Tibial nerve (tissue), 4 donors: ENCODE data around the gene UBE2I. TPM values are rescaled to one million over a fixed set of nuclear protein-coding genes. Genes with fewer than 3 reads are reported as not detected.

Source experiments
- DNase-seq, 2 donors: peaks; one replicate each; pipeline ENCODE4 v3.0.0-alpha.2; 2019; ENCODE audit warnings: low spot score in 2 of 2
- H3K27ac ChIP-seq, 4 donors: fragments of 200-600 bp; sonication (generic) in 3 of 4; one replicate each; pipeline ENCODE4 v1.5.1; 2017 to 2019; ENCODE audit warnings: mild to moderate bottlenecking in 1 of 4
- H3K27me3 ChIP-seq, 2 donors: fragments of 200-600 bp; sonication (generic) in 1 of 2; one replicate each; pipeline versions ENCODE4 v1.5.1 to v1.6.0; 2017 to 2019
- H3K36me3 ChIP-seq, 3 donors: fragments of 200-600 bp; sonication (generic); one replicate each; pipeline ENCODE4 v1.5.1; 2018 to 2019
- H3K4me1 ChIP-seq, 4 donors: fragments of 200-600 bp; sonication (generic) in 3 of 4; one replicate each; pipeline ENCODE4 v1.5.1; 2017 to 2019
- H3K4me3 ChIP-seq, 4 donors: fragments of 200-600 bp; sonication (generic) in 3 of 4; one replicate each; pipeline ENCODE4 v1.5.1; 2017 to 2019; ENCODE audit warnings: mild to moderate bottlenecking in 1 of 4, moderate library complexity in 1 of 4
- H3K9me3 ChIP-seq, 4 donors: fragments of 200-600 bp; sonication (generic) in 3 of 4; one replicate each; pipeline ENCODE4 v1.5.1; 2017 to 2019
- EP300 ChIP-seq, 2 donors: sonication (generic); formaldehyde crosslinking; IDR thresholded peaks; one replicate each; pipeline ENCODE4 v1.6.1; 2017; ENCODE audit warnings: antibody characterized with exemption in 2 of 2, mild to moderate bottlenecking in 1 of 2
- POLR2A ChIP-seq, 2 donors: fragments of 450-650 bp; IDR thresholded peaks; one replicate each; pipeline ENCODE4 v1.6.1; 2017; ENCODE audit warnings: antibody characterized with exemption in 2 of 2, mild to moderate bottlenecking in 2 of 2, moderate library complexity in 2 of 2
- WGBS, 2 donors: methylation state at CpG; one replicate each; pipeline ENCODE4 v1.1.5; 2018; 5-methylcytosine and 5-hydroxymethylcytosine counted together
- total RNA-seq, 4 donors: library from RNA; depleted of rRNA; stranded (reverse); fragments of >200 nt; gene quantifications; one replicate each; pipeline ENCODE4 v1.1.0, GENCODE V29; 2016
- TF ChIP-seq, protein P1 (sequence below), 5 experiments: fragments of 200-600 bp in 3 of 5; fragments of 450-650 bp in 2 of 5; sonication (generic) in 3 of 5; IDR thresholded peaks; one replicate each; pipeline ENCODE4 v1.5.1; 2016 to 2019; ENCODE audit warnings: antibody characterized with exemption in 5 of 5, mild to moderate bottlenecking in 3 of 5, moderate library complexity in 2 of 5

UBE2I gene
- total RNA-seq, 4 donors from 2014 or later, result 87.3 to 161 (median 111) TPM

DNA sequence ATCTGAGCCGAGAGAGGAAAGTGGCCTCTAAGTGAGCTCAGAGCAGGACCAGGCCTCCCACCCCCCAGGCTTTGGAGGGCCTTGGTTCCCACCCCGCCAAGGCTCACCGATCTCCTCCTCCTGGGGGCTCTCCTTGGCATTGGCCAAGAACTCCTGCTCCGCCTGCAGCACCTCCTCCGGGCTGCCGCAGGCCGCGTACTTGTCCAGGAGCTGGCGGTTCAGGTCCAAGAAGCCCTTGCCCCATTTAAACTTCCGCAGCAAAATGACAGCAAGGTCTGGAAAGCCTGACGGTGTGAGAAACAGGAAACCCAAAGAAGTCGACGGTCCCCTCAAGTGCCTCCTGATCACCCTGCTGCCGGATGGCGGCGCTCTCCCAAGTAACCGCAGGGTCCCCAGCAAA, 40.5 kb downstream of the UBE2I start:
- H3K9me3 ChIP-seq, result no peaks in the 10 kb centered on the region
- H3K36me3 ChIP-seq, result peaks cover 0 to 34% (median 0%) of the 10 kb centered on the region in 3 donors
- H3K27ac ChIP-seq, result no peak overlapping the region
- 96 to 98% methylated on average over 16 to 17 of the region's 17 CpGs for WGBS, 2 donors
- no peaks in the 10 kb centered on the region for H3K27me3 ChIP-seq
- no peak for DNase-seq
- no peak overlapping the region for H3K4me3 ChIP-seq
- peaks cover 0 to 43% (median 27%) of the 10 kb centered on the region in 4 donors for H3K4me1 ChIP-seq
- TF ChIP-seq, protein P1, sequence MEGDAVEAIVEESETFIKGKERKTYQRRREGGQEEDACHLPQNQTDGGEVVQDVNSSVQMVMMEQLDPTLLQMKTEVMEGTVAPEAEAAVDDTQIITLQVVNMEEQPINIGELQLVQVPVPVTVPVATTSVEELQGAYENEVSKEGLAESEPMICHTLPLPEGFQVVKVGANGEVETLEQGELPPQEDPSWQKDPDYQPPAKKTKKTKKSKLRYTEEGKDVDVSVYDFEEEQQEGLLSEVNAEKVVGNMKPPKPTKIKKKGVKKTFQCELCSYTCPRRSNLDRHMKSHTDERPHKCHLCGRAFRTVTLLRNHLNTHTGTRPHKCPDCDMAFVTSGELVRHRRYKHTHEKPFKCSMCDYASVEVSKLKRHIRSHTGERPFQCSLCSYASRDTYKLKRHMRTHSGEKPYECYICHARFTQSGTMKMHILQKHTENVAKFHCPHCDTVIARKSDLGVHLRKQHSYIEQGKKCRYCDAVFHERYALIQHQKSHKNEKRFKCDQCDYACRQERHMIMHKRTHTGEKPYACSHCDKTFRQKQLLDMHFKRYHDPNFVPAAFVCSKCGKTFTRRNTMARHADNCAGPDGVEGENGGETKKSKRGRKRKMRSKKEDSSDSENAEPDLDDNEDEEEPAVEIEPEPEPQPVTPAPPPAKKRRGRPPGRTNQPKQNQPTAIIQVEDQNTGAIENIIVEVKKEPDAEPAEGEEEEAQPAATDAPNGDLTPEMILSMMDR (IDR thresholded peaks at IDR 0.05), result no peak

DNA sequence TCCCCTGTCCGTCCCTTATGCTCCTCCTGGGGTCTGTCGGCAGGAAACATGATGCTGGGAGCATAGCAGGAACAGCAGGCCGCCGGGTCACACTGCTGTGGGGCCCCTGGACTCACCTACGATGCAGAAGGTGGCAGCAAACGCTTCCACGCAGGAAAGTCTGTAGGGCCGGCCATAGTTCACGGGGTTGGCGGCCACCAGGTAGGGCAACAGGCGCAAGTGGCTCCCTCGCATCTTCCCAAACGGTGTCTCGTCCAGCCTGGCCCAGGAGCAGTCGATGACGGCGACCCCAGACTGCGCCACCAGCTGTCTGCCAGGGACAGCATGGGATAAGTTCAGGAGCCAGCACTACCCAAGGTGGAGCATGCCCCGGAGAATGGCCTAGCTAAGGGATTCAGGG, 41.3 kb downstream of the UBE2I start:
- 75 to 84% methylated on average over 18 to 19 of the region's 19 CpGs for WGBS, 2 donors
- Histone ChIP-seq H3K27me3 (no peaks in the 10 kb centered on the region), H3K9me3 (no peaks in the 10 kb centered on the region), H3K4me1 (peaks cover 0 to 49% (median 27%) of the 10 kb centered on the region in 4 donors), H3K4me3 (peak overlapping the region; percentile 67 to 97 (median 94)), H3K36me3 (peaks cover 0 to 34% (median 0%) of the 10 kb centered on the region in 3 donors), H3K27ac (peak overlapping the region in 2 of 4 donors; percentile 84 to 85)
- TF ChIP-seq, protein P1 (IDR thresholded peaks at IDR 0.05), result no peak
- no peak for TF ChIP-seq POLR2A (IDR thresholded peaks at IDR 0.05)
- no peak for TF ChIP-seq EP300 (IDR thresholded peaks at IDR 0.05)
- DNase-seq, result no peak

DNA sequence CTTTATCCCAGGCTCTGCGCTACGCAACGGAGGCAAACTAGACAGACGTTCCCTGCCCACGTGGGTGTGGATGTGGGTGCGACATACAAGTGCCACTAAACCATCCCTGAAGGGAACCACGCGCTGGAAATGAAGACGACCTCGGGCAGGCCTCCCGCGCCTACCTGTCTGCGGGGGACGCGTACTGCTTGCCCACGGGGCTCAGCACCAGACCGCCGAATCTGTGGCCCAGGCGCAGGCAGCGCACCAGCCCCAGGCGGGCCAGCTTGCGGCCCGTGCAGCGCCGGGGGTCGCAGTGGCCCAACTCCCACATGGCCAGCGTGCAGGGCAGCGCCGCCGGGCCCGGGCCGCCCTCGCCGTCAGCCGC, 41.8 kb downstream of the UBE2I start:
- TF ChIP-seq, protein P1 (IDR thresholded peaks at IDR 0.05), result no peak
- TF ChIP-seq EP300 (IDR thresholded peaks at IDR 0.05) (no peak), POLR2A (IDR thresholded peaks at IDR 0.05) (no peak)
- DNase-seq, result no peak
- H3K36me3 ChIP-seq, result peaks cover 0 to 34% (median 0%) of the 10 kb centered on the region in 3 donors
- peaks cover 0 to 55% (median 27%) of the 10 kb centered on the region in 4 donors for H3K4me1 ChIP-seq
- WGBS, 2 donors, result 1% methylated on average over 28 to 35 of the region's 35 CpGs
- H3K27ac ChIP-seq, result peak overlapping the region; percentile 28 to 85 (median 62)
- H3K9me3 ChIP-seq, result no peaks in the 10 kb centered on the region
- no peaks in the 10 kb centered on the region for H3K27me3 ChIP-seq
- H3K4me3 ChIP-seq, result peak overlapping the region; percentile 67 to 97 (median 94)

DNA sequence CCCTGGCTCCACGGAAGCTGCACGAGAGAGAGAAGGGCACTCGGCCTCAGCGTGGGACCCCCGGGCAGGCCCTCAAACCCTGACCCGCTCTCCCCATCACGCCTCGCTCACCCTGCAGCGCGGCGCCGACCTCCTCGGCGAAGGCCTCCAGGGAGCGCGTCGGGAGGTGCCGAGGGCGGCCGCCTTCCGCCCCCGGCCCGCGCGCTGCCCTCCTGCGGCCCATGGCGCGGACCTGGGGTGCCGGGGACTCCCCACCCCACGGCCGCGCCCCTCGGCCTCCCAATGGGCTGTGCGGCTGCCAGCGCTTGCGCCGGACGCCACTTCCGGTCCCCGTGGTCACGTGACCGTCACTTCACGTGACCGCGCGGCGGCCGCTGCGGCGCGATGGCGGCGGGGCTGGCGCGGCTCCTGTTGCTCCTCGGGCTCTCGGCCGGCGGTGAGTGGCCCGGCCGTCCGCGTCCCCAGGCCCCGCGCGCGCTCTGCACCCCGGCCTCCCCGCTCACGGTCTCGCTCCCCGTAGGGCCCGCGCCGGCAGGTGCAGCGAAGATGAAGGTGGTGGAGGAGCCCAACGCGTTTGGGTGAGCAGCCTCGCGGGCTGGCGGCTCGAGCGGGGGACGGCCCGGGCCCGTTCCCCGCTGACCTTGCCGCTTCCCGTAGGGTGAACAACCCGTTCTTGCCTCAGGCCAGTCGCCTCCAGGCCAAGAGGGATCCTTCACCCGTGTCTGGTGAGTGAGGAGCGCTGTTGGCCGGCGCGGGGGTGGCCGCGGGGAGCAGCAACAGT, 42.3 kb downstream of the UBE2I start, which contains the start of the genes GNPTG and TSR3:
GNPTG (plus strand) TSS at position 350 of the 781 bp plus-strand sequence; CDS start at position 385, 35 bp downstream.
TSR3 (minus strand) TSS at position 297 of the 781 bp plus-strand sequence; CDS start at position 223, 74 bp downstream.
- TF ChIP-seq POLR2A (IDR thresholded peaks at IDR 0.05) (peak; percentile 54 to 69), EP300 (IDR thresholded peaks at IDR 0.05) (peak in 1 of 2 donors; percentile 94)
- TF ChIP-seq, protein P1 (IDR thresholded peaks at IDR 0.05), result peak in 1 of 5 experiments; percentile 56
- Histone ChIP-seq H3K4me3 (peak within 1 kb of the TSS; percentile 90 to 97 (median 94)), H3K27me3 (no peaks in the 10 kb centered on the region), H3K27ac (peak within 1 kb of the TSS; percentile 28 to 85 (median 62)), H3K9me3 (no peaks in the 10 kb centered on the region), H3K36me3 (peaks cover 0 to 34% (median 0%) of the 10 kb centered on the region in 3 donors), H3K4me1 (peaks cover 0 to 56% (median 27%) of the 10 kb centered on the region in 4 donors)
- WGBS, 2 donors, result 1% methylated on average over 25 to 69 of the region's 98 CpGs
- peak; percentile 64 to 70 for DNase-seq
